ENCODE data around the gene IGF2BP1.

IGF2BP1 gene

GRCh38 chr17:48997103-48997826 lies at the start of gene IGF2BP1:
Gene IGF2BP1 (plus strand): TSS chr17:48997385. CDS start chr17:48997746, 361 bp downstream.
- no peak for TF ChIP-seq CTCF (conservative IDR thresholded peaks at IDR 0.05)
- H3K27ac ChIP-seq: no peak within 1 kb of the TSS

GRCh38 chr17:48951572-48951971 lies 45.6 kb upstream of the IGF2BP1 start:
- H3K27ac ChIP-seq: no peak overlapping the region
- no peak for TF ChIP-seq CTCF (conservative IDR thresholded peaks at IDR 0.05)

GRCh38 chr17:48952904-48953303 lies 44.3 kb upstream of the IGF2BP1 start:
- no peak overlapping the region for H3K27ac ChIP-seq
- no peak for TF ChIP-seq CTCF (conservative IDR thresholded peaks at IDR 0.05)

- peak; percentile 46 for TF ChIP-seq CTCF (conservative IDR thresholded peaks at IDR 0.05)
- H3K27ac ChIP-seq: no peak overlapping the region
These were observed 42.9 kb upstream of the IGF2BP1 start for GRCh38 chr17:48954300-48954755.

GRCh38 chr17:48960834-48961515 lies 36.2 kb upstream of the IGF2BP1 start:
- no peak for TF ChIP-seq CTCF (conservative IDR thresholded peaks at IDR 0.05)
- no peak overlapping the region for H3K27ac ChIP-seq

- no peak overlapping the region for H3K27ac ChIP-seq
- TF ChIP-seq CTCF (conservative IDR thresholded peaks at IDR 0.05): no peak
These were observed 35.5 kb upstream of the IGF2BP1 start for GRCh38 chr17:48961516-48962233.

- no peak overlapping the region for H3K27ac ChIP-seq
These were observed 27.0 kb upstream of the IGF2BP1 start for GRCh38 chr17:48970224-48970623.

More at GRCh38 chr17:48970224-48970623, 27.0 kb upstream of the IGF2BP1 start:
- TF ChIP-seq CTCF (conservative IDR thresholded peaks at IDR 0.05): no peak
